H7 (cell line): ENCODE data around the gene GFRA1. TPM values are rescaled to one million over a fixed set of nuclear protein-coding genes. Genes with fewer than 3 reads are reported as not detected.
"Not testable (repeated sequence)": the region's sequence is repeated elsewhere in the genome, so short reads cannot be mapped to it uniquely, and the experiment has no call there.

Source experiments
- DNase-seq: peaks from one replicate; pipeline ENCODE4 v3.0.0; 2012
- H3K27me3 ChIP-seq: 2 replicates; pipeline ENCODE4 v1.6.0; 2011; ENCODE audit warnings: mild to moderate bottlenecking, low read length; ENCODE audit not compliant: control insufficient read depth, insufficient read depth
- H3K36me3 ChIP-seq: replicated peaks from 2 replicates; pipeline ENCODE4 v1.5.1; 2011; ENCODE audit warnings: low read length; ENCODE audit not compliant: control insufficient read depth, insufficient read depth
- H3K4me3 ChIP-seq: 2 replicates; pipeline ENCODE4 v1.5.1; 2011; ENCODE audit warnings: low read depth, mild to moderate bottlenecking, control low read depth, low read length, moderate library complexity; ENCODE audit not compliant: insufficient read depth
- total RNA-seq: library from RNA; depleted of rRNA; stranded (reverse); fragments of >200 nt; shearing (Covaris generic); gene quantifications from 2 replicates; pipeline ENCODE4 v1.2.3, GENCODE V29; 2014

The GFRA1 gene
- total RNA-seq, 1 experiment from 2014 or later: 1.7 TPM

DNA sequence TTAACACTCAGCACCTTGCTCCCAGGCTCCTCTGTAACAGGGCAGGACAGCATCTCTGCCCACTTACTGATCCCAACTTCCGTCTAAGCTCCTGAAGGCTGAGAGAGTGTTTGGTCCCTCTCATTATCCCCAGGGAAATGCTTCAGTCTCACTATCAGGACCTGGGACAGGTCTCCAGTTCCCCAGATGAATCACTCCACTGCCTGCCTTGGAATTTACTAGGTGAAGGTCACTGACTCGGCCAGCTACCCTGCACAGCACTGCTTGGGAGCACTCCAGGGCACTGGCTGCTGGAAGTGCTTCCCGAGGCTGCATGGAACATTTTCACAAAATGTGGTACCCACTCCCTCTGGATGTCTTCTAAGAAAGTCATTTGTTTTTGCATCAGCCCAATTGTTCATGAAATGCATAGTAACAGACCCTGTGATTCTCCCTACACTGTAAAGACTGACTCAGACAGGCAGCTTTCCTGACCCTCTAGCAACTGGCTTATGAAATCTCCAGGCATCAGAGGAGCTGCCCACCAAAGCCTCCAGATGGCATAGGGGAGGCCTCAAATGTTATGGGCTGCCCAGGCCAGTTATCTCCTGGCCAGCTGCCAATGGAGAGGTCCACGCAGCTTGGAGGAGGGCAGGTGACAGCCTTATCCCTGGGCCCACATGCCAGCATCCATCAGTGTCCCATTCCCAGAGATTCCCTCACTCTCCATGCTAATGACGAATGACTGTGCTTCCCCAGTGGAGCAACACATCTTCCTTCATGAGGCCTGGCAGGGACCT, 89.1 kb downstream of the GFRA1 start:
- no peaks in the 10 kb centered on the region for H3K36me3 ChIP-seq
- no peak overlapping the region for H3K4me3 ChIP-seq
- DNase-seq: peak; percentile 32
- H3K27me3 ChIP-seq: no peaks in the 10 kb centered on the region

DNA sequence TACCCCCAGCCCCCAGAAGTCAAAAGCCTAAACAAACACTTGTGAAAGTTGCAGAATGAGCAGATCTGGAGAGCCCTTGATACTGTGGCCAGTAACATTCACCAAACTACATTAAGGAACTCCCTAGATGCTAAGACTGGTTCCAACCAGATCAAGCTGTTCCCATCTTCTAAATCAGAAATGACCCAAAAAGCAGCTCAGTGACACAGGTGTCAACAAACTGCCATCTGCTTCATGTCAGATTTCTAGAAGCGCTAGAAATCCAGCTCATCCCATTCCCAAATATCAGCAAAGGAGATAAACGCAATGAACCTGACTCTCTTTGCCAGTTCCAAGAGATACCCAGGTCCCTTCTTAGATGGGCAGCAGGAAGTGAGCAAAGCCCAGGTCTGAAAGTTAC, 90.6 kb downstream of the GFRA1 start:
- Histone ChIP-seq H3K4me3 (no peak overlapping the region), H3K36me3 (no peaks in the 10 kb centered on the region), H3K27me3 (no peaks in the 10 kb centered on the region)
- no peak for DNase-seq

DNA sequence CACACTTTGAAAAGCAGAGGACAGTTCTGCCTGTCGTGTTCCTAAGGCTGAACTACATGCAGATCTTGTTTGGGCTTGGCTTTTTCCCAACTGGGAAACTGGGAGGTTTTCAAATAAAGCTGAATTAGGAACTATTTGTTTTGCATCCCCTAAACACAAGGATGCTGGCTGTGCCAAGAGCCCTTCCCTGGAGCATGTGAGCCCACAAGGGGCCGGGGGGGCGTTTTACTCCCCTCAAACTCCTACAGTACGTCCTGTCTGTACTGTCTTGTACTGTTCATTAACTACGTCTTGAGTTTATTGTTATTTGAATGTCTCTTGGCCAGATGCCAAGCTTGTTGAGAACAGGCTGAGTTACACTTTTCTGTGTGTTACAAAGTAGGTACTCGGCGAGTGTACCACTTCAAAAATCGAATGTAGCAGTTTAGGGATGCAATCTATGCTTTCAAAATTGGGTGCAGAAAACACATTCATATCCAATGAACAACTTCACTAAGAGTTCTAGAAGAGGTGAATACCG, 94.9 kb downstream of the GFRA1 start:
- Histone ChIP-seq H3K4me3 (no peak overlapping the region), H3K27me3 (no peaks in the 10 kb centered on the region), H3K36me3 (no peaks in the 10 kb centered on the region)
- no peak for DNase-seq

DNA sequence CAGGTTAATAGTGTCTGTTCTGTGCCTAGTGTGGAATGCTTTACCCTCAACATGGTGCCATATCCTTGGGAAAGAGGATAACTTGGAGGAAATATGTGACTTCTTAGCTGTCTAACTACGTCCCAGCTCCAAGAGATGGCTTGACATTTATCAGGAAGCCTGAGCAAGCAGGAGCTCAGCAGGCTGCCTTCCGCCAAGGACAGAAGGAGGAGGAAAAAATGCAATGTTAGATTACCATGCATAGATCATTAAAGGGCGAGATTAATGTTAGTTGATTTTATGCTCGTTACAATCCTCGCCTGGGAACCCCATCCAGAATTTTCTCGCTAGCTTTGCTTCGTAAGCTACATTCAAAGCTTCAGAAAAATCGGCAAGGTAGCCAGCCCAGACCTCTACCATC, 97.8 kb downstream of the GFRA1 start:
- no peak for DNase-seq
- H3K4me3 ChIP-seq: no peak overlapping the region
- peaks cover 1% of the 10 kb centered on the region; the same call in 1 of the 2 replicates for H3K27me3 ChIP-seq
- H3K36me3 ChIP-seq: no peaks in the 10 kb centered on the region

DNA sequence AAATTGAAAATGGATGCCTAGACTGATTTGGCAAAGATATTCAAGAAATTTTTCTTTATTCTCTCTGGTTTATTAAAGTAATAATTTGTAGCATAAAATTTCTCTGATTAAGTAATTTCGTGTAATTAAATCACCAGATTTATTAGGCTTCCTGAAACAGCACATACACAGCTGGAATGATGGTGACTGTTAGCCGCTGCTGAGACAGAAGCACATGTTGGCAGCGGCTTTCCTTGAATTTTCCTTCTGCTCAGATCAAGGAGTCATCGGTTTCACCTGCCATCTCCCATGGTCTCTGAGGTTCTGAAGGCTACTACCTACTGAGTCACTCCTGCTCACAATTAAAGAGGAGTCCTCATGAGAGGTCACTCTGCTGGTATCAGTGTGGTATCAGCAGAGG, 101.5 kb downstream of the GFRA1 start:
- DNase-seq: no peak
- Histone ChIP-seq H3K4me3 (no peak overlapping the region), H3K27me3 (peaks cover 1% of the 10 kb centered on the region; the same call in 1 of the 2 replicates), H3K36me3 (no peaks in the 10 kb centered on the region)

DNA sequence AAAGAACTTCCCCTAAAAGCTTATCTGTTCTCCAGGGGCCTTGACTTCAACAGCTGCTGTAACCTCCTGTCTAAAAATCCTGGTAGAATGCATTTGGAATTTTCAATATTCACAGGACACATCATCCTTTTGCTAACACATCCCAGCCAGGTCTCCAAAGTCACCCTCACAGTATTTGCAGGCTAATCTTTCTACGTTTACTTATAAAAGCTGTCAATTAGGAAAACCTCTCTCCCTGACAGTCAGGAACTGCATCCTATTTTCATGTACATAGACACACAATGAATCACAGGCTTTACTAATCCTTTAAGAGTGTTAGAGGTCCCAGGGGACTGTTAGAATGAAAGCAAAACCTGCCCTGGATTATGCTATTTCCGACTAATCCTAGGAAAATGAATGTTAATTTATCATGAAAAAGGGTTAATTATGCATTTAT, 102.2 kb downstream of the GFRA1 start:
- Histone ChIP-seq H3K36me3 (no peaks in the 10 kb centered on the region), H3K4me3 (no peak overlapping the region), H3K27me3 (peaks cover 1% of the 10 kb centered on the region; the same call in 1 of the 2 replicates)
- peak; percentile 32 for DNase-seq

DNA sequence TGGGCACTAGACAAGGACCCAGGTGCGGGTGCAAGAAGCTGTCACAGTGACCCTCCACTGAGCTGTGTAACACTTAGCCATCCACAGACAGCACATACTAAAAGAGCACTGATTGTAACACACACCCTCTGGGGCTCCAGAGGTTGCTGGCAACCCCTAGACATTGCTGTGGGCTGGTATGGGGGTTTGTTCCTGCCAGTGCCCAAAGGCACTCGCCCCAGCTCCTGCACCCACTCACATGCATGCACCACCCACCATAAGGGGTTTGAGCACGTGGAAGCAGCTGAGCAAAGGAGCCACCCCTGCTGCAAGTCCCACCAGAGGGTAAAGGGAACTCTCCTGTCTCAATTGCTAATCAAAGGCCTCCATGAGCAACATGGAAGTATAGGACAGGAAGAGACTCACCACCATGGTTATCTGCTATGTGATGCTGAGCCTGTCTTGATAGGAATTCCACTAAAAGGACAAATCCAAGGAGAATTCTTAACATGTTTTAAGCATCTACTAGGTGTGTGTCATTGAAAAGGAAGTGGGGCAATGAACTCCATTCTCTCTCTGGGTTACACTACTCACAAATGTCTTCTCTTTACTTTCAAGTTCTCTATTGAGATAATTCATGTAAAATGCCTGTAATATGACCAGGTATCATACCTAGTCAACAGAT, 103.1 kb downstream of the GFRA1 start:
- Histone ChIP-seq H3K36me3 (no peaks in the 10 kb centered on the region), H3K4me3 (no peak overlapping the region), H3K27me3 (peaks cover 1% of the 10 kb centered on the region; the same call in 1 of the 2 replicates)
- DNase-seq: no peak

DNA sequence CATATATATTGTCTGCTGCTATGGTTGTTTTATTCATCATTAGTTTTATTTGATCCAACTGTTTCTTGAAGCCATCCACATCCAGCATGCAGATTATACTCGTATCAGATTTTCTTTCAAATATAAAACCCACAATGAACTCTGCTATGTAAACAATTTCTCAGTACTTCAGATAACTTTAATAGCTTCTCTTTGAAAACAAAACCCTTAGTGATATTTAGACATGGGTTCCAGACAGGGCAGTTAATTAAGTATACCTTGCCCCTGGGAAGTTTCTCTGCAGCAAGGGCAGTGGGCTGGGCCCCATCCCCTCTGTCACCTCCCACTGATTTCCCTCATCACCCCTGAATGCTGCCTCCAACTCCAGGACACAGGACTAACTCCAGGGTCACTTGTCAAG, 104.3 kb downstream of the GFRA1 start:
- no peak overlapping the region for H3K4me3 ChIP-seq
- no peaks in the 10 kb centered on the region for H3K36me3 ChIP-seq
- no peak for DNase-seq
- peaks cover 1% of the 10 kb centered on the region; the same call in 1 of the 2 replicates for H3K27me3 ChIP-seq

DNA sequence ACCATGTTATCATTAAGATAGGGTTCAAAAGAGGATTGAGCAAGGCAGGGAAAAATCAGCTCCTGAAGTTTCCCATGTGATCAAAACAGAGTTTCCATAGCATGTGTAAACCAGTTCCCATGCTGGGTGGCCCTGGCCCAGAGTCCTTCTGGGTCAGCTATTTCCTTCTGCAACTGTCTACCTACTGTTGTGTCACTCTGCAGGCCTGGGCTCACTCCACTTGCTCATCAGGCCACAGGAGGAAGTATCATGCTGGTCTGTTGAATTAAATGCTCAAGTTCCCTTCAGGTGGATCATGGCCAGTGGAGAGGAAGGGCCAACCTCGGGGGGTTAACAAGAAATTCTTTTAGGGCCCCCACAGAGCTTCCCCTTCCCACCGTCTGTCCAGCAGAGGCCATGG, 104.7 kb downstream of the GFRA1 start:
- Histone ChIP-seq H3K36me3 (no peaks in the 10 kb centered on the region), H3K4me3 (no peak overlapping the region), H3K27me3 (peaks cover 1% of the 10 kb centered on the region; the same call in 1 of the 2 replicates)
- DNase-seq: no peak

DNA sequence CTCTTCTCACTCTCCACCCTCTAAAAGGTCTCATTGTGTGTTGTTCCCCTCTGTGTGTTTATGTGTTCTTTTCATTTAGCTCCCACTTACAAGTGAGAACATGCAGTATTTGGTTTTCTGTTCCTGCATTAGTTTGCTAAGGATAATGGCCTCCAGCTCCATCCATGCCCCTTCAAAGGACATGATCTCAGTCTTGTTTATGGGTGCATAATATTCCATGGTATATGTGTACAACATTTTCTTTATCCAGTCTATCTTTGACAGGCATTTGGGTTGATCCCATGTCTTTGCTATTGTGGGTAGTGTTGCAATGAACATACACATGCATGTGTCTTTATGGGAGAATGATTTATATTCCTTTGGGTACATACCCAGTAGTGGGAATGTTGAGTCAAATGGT, 107.1 kb downstream of the GFRA1 start:
- H3K4me3 ChIP-seq, H3K36me3 ChIP-seq, H3K27me3 ChIP-seq, DNase-seq: not testable (repeated sequence)

DNA sequence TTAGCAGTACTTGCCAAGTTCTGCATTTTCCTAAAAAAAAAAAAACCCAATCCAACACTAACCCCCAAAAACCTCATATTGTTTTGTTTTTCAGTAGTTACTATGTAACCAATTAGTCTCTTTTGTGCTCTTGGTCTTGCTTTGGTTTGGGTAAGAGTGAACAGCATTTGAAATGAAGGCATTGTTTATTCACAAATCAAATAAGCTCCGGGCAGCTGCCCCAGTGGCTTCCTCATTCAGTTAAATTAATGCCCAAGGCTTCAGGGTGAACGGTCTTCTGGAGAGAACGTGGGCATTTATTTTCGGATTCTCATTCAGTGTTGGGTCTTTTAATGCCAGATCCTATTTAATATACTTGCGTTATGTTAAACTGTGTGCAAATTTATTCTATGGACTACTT, 108.7 kb downstream of the GFRA1 start:
- DNase-seq: no peak
- no peak overlapping the region for H3K4me3 ChIP-seq
- no peaks in the 10 kb centered on the region for H3K36me3 ChIP-seq
- no peaks in the 10 kb centered on the region for H3K27me3 ChIP-seq

DNA sequence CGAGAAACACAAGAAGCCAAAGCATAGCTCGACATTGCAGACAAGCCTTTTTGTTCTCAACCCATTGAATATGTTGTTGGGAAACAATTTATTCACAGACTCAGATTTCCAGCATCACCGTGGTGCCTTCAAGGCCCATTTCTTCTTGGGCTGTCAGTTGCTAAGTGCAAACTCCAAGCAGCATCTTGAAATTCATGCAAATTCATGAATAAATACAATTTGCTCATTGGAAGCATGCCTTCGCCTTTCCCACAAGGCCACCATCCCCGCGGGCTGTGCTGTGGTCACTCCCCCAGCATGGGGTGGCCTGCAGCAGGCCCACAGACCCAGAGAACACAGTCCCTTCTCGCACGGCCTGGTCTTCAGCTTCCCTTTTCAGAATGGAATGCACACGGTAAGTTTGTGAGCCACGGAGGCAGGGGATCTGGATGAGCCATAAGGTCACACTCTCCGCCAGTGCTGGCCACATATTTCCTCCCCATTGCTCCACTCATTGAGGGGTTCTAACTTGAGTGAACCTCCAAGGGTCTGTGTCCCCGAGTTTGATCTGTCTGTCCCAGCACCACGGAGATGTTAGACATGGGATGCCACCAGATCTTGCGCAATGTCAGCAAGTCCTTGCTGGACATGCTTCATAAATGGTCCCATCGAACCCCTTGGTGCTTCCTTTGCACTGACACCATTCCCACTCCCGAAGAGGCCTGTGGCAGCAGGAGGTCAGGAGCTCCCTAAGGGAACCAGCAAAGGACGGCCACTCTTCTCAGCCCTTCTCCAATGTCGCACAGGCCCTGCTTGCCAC, 109.5 kb downstream of the GFRA1 start:
- H3K27me3 ChIP-seq: no peaks in the 10 kb centered on the region
- DNase-seq: no peak
- H3K36me3 ChIP-seq: no peaks in the 10 kb centered on the region
- H3K4me3 ChIP-seq: no peak overlapping the region

DNA sequence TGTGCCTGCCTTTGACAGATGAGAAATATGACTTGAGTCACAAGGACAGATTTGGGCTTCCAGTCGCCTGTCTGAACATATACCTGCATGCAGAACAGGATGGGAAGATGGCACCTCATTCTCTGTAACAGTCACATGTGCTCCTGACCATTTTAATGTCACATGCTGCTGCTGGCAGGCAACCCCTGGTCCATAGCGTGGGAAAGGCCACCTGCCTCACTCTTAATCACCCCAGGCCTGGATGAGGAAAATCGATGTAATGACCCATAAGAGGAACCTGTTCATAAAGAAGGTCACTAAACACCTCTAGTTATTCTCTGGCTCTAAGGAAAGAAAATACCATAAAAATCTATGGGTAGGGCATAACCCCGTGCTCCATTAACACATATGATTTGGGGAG, 110.2 kb downstream of the GFRA1 start:
- no peaks in the 10 kb centered on the region for H3K36me3 ChIP-seq
- no peak overlapping the region for H3K4me3 ChIP-seq
- no peaks in the 10 kb centered on the region for H3K27me3 ChIP-seq
- DNase-seq: no peak

DNA sequence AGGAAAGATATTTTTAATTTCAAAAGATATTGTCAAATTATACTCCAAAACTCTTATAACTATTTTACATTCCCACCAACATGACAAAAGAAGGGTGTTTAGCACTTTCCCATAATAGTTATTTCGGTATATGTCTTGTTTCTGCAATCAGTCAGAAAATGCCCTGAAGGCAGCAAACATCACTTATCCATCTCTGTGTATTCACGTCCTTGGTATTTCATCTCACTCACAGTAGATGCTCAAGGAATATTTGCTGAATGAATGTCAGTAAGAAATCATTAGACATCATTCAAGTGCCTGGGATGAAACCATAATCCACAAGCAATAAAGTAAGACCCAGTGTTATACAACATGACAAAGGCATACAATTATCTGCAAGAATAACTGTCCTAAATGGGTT, 112.7 kb downstream of the GFRA1 start:
- no peaks in the 10 kb centered on the region for H3K36me3 ChIP-seq
- no peaks in the 10 kb centered on the region for H3K27me3 ChIP-seq
- H3K4me3 ChIP-seq: no peak overlapping the region
- DNase-seq: no peak
